Measurements from ENCODE around the gene ERN1.
A peak's percentile ranks its signal among the peaks of the same experiment; 100 is the strongest.

The ERN1 gene

DNA sequence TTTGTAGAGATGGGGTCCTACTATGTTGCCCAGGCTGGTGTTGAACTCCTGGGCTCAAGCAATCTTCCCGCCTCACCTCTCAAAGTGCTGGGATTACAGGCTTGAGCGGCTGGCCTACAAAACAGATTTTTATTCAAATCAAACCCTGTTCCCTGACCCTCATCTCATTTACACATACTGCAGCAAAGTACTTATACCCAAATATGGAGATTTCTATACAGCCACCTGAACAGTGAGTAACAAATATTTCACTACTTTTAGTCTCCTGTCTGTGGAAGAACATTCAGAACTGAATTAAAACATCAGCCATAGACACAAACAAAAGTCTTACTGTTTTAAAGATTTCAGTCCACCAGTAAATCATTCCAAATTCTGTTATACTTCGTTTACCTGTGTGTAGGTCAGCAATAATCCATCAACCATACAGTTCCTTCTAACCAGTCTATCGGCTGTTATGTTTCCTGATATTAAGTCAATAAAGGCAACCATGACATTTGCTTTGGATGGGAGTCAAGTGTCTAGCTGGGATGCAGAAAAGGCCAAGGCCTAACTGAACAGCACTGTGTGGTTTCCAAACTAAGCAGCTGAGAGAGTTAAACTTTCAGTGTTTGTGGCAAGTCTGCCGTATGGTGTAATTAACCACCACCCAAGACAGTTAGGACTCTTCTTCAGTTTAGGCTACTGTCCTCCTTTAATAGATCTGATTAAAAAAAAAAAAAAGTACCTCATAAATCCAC, 22.3 kb downstream of the ERN1 start:
- DNase-seq = no peak

DNA sequence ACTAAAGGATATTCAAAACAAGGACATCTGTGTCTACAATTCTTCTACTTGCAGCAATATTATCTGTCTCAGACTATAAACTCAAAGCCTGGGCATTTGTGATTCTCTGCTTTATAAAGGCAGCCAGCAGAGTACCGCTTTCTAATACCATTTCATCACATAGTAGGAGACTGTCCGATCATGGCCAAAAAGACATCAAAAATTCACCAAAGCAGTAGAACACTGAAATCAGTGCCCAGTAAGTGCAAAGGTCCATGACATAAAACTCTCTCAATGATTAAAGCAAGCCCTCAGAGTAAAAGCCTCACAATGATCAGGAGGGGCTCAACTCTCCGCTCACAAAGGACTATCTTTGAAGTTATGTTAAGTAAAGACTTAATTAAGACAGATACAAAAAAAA, 23.0 kb downstream of the ERN1 start:
- DNase-seq = no peak

DNA sequence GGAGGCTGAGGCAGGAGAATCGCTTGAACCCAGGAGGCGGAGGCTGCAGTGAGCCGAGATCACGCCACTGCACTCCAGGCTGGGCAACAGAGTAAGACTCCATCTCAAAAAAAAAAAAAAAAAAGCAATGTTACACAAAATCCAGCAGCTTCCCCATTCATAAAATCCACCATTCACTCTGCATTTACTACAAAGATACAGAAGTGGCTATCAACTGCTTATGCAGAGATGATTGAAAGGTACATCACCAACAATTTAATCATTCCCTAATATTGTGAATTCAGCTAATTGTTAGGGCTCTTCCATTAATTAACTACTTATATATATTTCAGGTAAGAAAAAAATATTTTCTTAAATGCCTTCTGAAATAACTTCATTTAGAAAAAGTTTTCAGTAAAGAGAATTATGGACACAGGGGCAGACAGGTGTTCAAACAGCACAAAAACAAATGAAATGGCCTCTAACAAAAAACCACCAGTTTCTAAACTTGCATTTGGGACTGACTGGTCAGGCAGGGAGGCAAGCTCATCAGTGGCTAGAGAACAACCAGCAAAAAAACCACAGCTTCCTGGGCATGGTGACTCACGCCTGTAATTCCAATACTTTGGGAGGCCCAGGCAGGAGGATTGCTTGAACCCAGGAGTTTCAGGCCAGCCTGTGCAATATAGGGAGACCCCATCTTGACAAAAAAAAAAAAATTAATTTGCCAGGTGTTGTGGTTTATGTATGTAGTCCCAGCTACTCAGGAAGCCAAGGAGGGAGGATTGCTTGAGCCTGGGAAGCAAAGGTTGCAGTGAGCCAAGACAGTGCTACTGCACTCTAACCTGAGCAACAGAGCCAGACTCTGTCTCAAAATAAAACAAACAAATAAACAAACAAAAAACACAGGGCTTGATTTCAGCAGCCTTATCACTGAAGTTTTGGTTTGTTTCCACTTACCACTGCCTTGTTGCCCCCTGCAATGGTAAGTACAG, 26.3 kb downstream of the ERN1 start:
- peak; percentile 40 for DNase-seq

DNA sequence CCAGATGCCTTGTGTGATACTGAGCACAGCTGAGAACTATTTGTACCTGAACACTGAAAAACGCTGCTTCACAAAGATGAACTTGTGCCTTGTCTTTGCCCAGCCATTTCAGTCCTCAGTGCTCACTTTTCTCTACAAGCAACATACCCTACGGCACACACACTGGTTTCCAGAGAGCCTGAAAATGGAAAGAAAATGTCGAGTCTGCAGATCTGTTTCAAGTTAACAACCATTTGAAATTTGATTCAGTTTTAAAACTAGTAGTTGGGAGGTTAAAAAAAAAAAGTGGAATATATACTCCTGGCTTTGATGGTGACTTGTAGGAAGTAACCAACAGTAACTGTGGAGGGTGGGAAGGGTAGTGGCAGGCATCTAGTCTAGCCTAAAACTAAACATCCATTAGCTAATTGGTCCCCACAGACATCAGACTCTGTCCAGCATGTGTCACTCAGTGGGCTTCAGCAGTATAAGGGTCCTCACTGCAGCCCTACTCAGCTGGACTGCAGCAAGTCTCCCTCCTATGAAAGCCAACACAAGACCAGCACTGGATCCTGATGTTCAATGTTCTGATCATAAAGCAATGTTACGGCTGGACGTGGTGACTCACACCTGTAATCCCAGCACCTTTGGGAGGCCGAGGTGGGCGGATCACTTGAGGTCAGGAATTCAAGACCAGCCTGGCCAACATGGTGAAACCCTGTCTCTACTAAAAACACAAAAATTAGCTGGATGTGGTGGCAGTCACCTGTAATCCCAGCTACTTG, 27.1 kb downstream of the ERN1 start:
- DNase-seq = no peak

DNA sequence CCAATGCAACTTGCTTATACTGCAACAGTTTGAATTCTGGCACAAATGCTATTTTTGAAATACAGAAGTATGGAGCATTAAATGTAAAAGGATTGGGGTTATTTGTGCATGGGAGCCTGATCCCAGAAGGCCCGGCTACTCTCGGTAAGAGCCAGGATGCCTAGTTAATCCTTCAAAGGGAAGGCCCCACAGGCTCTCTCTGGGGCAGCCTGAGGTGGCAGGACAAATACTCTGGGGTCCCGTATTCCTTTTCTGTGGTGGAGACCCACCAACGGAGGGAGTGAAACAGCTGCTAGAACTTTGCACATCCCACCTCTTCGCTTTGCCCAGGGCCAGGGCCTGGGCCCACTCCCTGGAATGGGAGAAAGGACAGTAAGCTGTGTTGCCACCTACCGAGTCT, 30.4 kb downstream of the ERN1 start:
- DNase-seq = no peak

DNA sequence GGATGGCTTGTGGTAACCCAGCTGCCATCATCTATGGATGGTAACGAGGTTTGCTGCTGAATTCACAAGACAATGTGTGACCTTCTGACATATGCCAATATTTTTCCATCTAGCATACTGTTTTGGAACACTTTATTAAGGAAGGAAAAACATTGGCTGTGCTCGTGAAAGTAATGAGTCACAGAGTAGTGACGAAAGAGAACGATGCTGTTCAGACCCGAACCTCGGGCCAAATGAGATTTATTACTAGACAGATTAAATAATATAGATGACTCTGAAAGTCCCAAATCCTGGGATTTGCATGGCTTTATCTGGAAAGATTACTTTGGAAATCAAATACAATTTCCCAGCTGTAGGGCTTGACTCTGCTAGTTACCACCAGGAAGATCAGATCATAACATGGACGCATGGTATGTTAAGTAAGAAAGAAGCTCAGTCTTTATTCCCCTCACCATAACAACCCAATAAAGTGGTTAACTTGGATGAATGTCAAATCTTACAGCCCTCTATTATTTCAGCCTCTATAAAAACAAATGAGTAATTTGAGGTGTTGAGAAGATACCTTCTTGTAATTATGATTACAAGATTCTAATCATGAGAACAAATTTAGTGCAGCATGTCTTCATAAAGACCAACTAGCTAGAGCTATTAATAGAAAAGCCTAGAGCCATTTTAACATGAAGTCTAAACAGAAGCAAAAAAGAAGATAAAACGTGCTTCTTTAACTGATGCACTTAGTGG, 32.6 kb downstream of the ERN1 start:
- no peak for DNase-seq

DNA sequence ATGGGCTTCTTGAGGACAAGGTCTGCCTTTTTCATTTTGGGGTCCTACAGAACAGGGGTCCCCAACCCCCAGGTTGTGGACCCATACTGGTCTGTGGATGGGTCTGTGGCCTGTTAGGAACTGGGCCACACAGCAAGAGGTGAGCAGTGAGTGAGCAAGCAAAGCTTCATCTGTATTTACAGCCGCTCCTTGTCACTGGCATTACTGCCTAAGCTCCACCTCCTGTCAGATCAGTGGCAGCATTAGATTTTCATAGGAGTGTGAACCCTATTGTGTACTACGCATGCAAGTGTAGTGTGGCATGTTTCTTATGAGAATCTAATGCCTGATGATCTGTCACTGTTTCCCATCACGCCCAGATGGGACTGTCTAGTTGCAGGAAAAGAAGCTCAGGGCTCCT, 33.9 kb downstream of the ERN1 start:
- no peak for DNase-seq

DNA sequence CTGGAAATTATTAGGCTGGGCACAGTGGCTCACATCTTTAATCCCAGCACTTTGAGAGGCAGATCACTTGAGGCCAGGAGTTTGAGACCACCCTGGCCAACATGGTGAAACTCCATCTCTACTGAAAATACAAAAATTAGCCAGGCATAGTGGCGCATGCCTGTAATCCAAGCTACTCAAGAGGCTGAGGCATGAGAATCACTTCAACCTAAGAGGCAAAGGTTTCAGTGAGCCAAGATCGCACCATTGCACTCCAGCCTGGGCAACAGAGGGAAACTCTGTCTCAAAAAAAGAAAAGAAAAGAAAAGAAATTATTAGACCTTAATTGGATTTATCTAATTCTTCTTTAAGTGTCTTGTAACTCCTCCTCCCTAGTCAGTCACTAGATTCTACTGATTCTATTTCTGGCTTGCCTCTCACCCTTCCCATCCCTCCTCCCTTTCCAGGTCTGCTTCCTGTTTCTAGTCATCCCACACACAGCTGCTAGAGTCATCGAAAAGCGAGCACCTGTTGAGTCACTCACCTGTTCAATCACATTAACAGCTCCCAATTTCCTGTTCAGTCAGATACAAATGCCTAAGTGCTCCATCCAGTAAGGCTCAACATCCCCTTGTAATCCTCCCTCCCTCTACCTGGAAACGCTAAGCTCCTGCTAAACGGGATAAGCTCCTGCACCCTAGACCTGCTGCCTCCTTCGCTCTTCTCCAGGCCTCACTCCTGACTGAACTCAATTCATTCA, 34.6 kb downstream of the ERN1 start:
- no peak for DNase-seq

DNA sequence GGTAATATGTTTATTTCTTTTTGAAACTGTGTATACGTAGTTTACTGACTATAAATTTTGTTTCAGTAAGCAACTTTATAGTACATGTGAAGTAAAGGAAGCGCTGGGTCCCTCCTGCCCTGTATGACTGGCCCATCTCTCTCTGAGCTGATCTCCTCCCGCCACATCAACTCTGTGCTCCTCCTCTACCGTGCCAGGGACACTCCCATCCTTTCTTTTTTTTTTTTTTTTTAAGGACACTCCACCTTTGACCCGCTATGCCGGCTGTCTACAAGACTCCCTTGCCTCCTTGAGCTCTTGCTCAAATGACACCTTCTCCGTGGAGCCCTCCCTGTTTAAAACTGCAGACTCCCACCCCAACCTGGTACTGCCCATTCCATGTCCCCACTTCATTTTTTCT, 35.5 kb downstream of the ERN1 start:
- DNase-seq = no peak

DNA sequence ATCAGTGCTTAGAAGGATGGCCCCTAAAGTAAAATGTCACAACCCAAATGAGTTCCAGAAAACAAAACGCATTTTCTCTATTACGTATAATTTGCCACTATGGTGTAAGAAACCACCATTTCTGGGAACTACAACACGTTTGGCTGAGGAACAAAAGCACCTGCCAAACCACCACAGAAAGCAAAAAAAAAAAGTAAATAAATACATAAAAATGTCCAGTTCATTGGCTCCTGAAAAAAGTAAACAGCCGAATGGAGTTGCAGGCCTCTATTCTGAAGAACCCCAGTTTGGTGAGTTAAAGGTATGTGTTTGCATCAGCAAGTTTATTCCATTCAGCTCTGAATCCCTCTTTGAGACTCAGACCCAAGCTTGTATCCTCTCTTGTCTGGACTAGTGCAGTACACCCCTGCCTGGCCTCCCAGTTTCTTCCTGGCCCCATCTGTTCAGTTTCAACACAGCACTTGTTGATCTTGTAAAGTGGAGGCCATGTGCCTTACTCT, 36.9 kb downstream of the ERN1 start:
- DNase-seq = no peak

DNA sequence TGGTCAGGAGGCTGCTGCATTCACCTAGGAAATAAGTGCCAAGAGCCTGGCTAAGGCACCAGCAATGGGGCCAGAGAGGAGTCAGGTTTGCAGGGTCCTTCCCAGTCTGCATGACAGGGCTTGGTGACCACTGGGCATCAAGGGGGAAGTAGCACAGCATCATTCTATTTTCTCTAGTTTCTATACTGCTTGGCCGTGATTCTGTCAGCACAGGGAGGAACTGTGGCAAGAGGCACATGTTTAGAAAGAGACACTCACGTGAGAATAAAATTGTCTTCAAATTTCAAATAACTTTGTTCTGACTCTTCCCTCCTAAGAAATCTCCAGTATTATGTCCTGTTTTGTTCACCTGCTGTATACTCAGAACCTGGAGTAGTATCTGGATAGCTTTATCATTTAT, 37.8 kb downstream of the ERN1 start:
- no peak for DNase-seq

DNA sequence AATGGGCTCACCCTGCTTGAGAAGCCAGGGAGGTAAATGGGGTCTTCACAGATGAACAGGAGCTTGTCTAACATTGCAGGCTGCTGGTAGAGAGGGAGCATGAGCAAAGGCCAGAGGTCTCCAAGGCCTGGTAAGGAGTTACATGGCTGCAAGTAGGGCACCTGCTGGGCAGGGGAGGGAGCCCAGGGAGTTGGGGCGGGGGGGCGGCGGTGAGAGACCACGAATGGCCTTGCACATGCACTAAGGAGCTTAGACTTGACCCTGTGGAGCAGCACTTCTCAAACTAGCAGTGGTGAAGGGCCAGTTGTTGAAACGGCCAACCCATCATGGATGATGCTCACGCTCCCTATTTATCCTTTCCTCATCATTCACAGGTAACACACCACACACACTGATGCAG, 38.4 kb downstream of the ERN1 start:
- DNase-seq = no peak

DNA sequence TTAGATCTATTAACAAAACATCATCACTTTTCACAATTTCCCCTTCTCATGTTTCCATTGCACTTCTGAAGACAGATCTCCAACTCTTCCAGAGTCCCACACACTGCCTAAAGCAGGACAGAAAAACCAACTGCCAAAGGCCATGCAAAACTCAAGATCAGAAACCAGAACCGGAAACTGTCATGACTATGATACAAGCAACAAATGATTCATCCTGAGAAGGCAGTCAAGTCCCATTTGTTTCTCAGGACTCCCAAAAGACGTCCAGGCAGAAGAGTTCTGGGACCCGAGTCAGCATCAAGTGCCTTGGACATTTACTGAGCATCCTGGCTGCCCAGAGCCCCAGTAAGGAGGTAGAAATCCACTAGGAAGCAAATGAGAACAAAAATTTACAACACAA, 38.8 kb downstream of the ERN1 start:
- no peak for DNase-seq

DNA sequence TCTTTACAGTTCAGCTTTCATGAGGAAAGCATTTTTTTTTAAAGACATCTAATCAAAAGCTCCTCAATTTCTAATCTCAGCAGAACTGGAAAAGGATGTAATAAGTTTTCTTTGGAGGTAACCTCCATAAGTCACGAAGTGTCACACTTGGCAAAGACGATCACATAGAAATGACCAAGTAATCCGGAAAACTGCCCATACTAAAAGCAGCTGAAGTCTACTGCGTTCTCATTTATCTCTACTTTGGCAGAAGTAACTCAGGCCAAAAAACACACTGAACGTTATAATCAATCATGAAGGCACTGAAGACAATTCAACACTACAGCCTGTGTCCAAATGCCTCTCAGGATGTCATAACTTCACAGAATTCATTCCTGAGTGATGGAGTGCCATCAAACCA, 39.8 kb downstream of the ERN1 start:
- DNase-seq = no peak

DNA sequence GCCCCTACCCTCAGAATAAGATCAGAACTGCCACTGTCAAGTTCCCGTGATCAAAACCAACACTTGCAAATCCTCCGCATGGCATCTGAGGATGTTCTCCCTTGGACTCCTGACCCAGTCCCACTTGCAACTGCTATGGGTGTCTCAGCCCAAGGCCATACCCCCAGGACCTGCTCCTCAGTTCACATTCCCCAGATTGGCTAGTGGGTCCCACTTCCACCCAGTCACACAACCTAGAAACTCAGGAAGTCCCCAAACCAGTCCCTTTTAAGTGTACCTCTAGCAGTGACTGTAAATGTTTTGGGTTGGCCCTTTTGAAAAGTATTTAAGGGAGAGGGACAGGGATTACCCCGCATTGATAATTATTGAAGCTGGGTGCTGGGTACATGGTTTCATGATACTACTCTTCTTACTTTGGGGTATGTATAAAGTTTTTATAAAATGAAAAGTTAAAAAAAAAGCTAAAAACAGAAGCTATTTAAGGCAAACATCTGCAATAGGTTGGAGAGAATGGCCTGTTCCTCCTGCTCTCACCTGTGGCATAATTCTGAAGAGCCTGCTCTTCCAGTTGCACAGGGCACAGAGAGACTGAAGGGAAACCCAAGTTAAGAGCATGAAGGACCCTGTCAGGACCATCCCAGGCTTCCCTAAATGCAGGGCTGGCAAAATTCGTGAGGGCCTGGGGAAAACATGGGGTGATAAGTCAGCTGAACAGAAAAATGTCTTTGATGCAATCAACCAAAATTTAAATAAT, 42.5 kb downstream of the ERN1 start:
- no peak for DNase-seq

DNA sequence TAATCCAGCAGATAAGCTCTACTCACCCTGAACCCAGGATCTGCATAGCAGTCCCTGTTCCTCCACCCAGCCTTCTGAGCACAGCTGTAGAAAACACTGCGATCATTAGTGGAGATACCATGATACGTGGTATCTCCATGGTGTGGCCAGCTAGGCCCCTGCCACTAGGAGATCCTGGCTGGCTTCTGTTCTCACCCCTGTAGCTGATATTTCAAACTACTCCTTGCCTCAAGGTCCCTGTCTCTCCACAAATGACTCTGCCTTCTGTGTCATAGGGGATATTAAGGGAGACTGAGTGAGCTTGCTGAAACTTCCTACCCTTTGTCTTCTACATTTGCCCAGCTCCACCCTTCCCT, 44.3 kb downstream of the ERN1 start:
- no peak for DNase-seq

DNA sequence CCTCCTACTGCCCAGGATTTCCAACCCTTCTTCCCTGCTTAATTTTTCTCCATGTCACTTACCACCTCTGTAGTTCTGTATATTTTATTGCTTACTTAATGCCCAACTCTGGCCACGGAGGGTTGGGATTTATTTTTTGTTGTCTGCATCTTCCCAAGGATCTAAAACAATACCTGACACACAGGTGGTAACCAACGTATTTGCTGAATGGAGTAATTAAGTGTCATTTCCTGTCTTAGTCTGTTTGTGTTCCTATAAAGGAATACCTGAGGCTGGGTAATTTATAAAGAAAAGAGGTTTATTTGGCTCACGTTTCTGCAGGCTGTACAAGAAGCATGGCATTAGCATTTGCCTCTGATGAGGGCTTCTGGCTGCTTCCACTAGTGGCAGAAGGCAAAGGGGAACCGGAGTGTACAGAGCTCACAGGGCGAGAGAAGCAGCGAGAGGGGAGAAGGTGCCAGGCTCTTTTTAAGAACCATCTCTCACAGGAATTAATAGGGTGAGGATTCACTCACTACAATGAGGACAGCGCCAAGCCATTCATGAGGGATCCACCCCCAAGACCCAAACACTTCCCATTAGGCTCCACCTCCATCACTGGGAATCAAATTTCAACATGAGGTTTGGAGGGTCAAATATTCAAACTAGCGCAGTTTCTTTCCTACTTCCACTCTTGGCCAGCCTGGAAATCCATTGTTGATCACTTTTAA, 44.8 kb downstream of the ERN1 start:
- DNase-seq = no peak

DNA sequence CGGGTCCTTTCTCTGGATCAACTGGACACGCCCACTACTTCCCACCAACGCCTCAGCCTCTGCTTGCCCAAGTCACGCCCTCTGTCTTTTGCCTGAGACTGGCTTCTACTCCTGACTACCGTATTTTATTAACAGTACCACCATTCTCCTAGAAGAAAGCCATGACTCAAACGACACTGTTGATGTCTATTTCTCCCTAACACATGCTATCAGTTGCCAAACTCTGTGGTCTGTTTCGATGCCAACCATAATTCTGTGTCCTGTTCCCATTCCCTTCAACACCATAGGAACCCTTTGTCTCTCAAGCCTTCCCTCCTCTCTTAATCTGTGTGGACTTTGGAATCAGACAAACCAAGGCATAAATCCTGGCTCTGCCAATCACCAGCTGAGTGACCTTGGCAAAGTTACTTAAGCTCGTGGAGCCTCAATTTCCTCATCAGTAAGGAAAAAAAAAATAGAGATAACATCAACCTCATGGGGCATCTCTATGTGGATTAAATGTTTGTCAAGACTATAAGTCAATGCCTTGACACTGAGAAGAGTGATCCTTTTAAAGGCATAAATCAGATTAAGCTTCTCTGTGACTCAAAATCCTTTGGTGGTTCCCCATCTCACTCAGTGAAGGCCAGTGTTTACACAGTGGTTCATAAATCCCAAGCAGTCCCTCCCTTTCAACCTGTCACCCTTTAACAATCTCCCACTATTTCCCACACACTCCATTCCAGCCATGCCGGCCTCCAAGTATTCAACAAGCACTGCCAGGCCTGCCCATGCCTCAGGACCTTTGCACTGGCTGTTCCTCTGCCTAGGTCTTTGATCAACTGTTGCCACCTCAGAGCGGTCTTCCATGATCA, 45.6 kb downstream of the ERN1 start:
- peak; percentile 47 for DNase-seq

DNA sequence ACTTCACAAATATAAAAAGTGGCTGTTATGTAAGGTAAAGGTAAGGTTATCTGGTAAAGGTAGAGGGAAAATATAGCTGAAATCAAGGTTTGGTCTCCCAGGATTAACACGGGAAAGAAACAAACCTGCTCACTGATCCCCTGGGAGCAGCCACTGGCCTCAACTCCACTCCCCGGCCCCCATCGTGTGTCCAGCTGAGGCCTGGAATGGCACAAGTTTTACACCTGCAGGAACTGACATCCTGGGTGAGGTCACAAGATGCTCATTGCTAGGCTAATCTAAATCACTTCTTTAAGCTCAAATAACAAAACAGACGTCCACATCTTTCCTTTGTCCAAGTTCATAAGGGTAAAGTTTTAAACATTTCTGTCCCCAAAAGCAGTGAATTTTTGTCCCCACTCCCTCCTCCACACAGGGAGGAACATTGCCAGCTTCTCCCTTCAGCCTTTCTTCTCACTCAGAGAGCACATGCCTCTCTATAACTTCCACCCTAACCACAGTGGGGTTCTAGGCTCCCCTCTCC, 46.3 kb downstream of the ERN1 start:
- DNase-seq = no peak

All from fibroblast of skin of back (primary cell).